CD8-positive, alpha-beta memory T cell (primary cell): ENCODE results near the gene ATCAY. TPM values are rescaled to one million over a fixed set of nuclear protein-coding genes. Genes with fewer than 3 reads are reported as not detected.
"Not testable (repeated sequence)": the region's sequence is repeated elsewhere in the genome, so short reads cannot be mapped to it uniquely, and the experiment has no call there.

Experiments
- CTCF ChIA-PET: fragments of 350-600 bp; sonication (Branson Sonifier 250); formaldehyde crosslinking; loops from one replicate; lab custom pipeline; 2021; ENCODE audit warnings: antibody characterized with exemption; lab: Charles Lee
- POLR2A ChIA-PET: fragments of 350-600 bp; sonication (Branson Sonifier 250); formaldehyde crosslinking; loops from one replicate; lab custom pipeline; 2021; ENCODE audit warnings: antibody characterized with exemption; lab: Charles Lee
- DNase-seq, 5 donors: peaks; one replicate each; pipeline versions ENCODE4 v3.0.0 to v3.0.0-alpha.2; 2020 to 2022; ENCODE audit warnings: mixed read lengths in 1 of 5
- H3K27ac ChIP-seq: one replicate; pipeline ENCODE4 v1.7.0; 2013; ENCODE audit warnings: low read depth, mild to moderate bottlenecking, low read length, moderate library complexity
- H3K27me3 ChIP-seq: 2 replicates; pipeline ENCODE4 v1.7.0; 2013; ENCODE audit warnings: low read length, mild to moderate bottlenecking; ENCODE audit not compliant: insufficient read depth, poor library complexity, severe bottlenecking
- H3K36me3 ChIP-seq: 2 replicates; pipeline ENCODE4 v1.7.0; 2013; ENCODE audit warnings: mild to moderate bottlenecking, low read length, moderate library complexity; ENCODE audit not compliant: insufficient read depth
- H3K4me1 ChIP-seq: 2 replicates; pipeline ENCODE4 v1.7.0; 2013; ENCODE audit warnings: mild to moderate bottlenecking, low read length, moderate library complexity; ENCODE audit not compliant: insufficient read depth
- H3K4me3 ChIP-seq: 2 replicates; pipeline ENCODE4 v1.7.0; 2013; ENCODE audit warnings: mild to moderate bottlenecking, low read length
- H3K9me3 ChIP-seq: 2 replicates; pipeline ENCODE4 v1.7.0; 2013; ENCODE audit warnings: mild to moderate bottlenecking, low read length
- H3K27ac Mint-ChIP-seq, 8 donors: one replicate each; pipeline ENCODE4 v1.8.0; 2020 to 2021; ENCODE audit warnings: mixed read lengths in 8 of 8, mild to moderate bottlenecking in 6 of 8, inconsistent platforms in 3 of 8, moderate library complexity in 3 of 8
- H3K27me3 Mint-ChIP-seq, 2 donors: one replicate each; pipeline ENCODE4 v1.8.0; 2020 to 2021; ENCODE audit warnings: mixed read lengths in 2 of 2, mild to moderate bottlenecking in 1 of 2, moderate library complexity in 1 of 2
- H3K36me3 Mint-ChIP-seq, 3 donors: one replicate each; pipeline ENCODE4 v1.8.0; 2020 to 2021; ENCODE audit warnings: mixed read lengths in 3 of 3, inconsistent platforms in 1 of 3, mild to moderate bottlenecking in 1 of 3
- H3K4me1 Mint-ChIP-seq, 3 donors: one replicate each; pipeline ENCODE4 v1.8.0; 2020 to 2021; ENCODE audit warnings: mixed read lengths in 3 of 3, inconsistent platforms in 1 of 3, mild to moderate bottlenecking in 1 of 3
- H3K4me3 Mint-ChIP-seq, 7 donors: one replicate each; pipeline ENCODE4 v1.8.0; 2020 to 2021; ENCODE audit warnings: mixed read lengths in 7 of 7, mild to moderate bottlenecking in 6 of 7, moderate library complexity in 4 of 7, inconsistent platforms in 2 of 7
- H3K9me3 Mint-ChIP-seq, 5 donors: one replicate each; pipeline ENCODE4 v1.8.0; 2020 to 2022; ENCODE audit warnings: mixed read lengths in 5 of 5, mild to moderate bottlenecking in 3 of 5, moderate library complexity in 2 of 5, inconsistent platforms in 1 of 5
- polyA plus RNA-seq: library from polyadenylated mRNA; unstranded; fragments of 300-500 nt; fragmentation: Illumina TruSeq; gene quantifications from one replicate; pipeline ENCODE4 v1.2.3, GENCODE V29; 2021
- total RNA-seq, 2 experiments: library from RNA; stranded (reverse); gene quantifications; one replicate each; pipeline ENCODE4 v1.2.3, GENCODE V29; 2021

Gene ATCAY
- total and polyA plus RNA-seq, 3 experiments from 2014 or later, result not detected

GRCh38 chr19:3936506-3937442 is 56.3 kb downstream of the ATCAY start:
- POLR2A ChIA-PET, result no interaction called here
- Histone ChIP-seq H3K4me1 (no peaks in the 10 kb centered on the region), H3K27me3 (peaks cover 1% of the 10 kb centered on the region), H3K36me3 (no peaks in the 10 kb centered on the region), H3K9me3 (no peaks in the 10 kb centered on the region), H3K27ac (no peak overlapping the region), H3K4me3 (no peak overlapping the region)
- DNase-seq, result no peak
- Mint-ChIP-seq H3K9me3 (no peaks in the 10 kb centered on the region), H3K27ac (peak overlapping the region in 1 of 8 donors; percentile 65), H3K4me3 (no peak overlapping the region), H3K27me3 (peaks cover under 1 to 19% of the 10 kb centered on the region in 2 donors), H3K36me3 (no peaks in the 10 kb centered on the region), H3K4me1 (no peaks in the 10 kb centered on the region)
- CTCF ChIA-PET, result no interaction called here

- H3K4me1 Mint-ChIP-seq, H3K4me3 Mint-ChIP-seq, H3K4me1 ChIP-seq, H3K27ac Mint-ChIP-seq, CTCF ChIA-PET, H3K9me3 Mint-ChIP-seq, DNase-seq, H3K27me3 ChIP-seq, H3K4me3 ChIP-seq, H3K36me3 Mint-ChIP-seq, H3K9me3 ChIP-seq, H3K36me3 ChIP-seq, H3K27ac ChIP-seq, POLR2A ChIA-PET: not testable (repeated sequence)
- peaks cover 0 to 12% of the 10 kb centered on the region in 2 donors for H3K27me3 Mint-ChIP-seq
Observed at GRCh38 chr19:3938300-3938950, 57.9 kb downstream of the ATCAY start.

- ChIA-PET POLR2A (interaction anchor here (0.5 kb wide), 1 partner anchor 45 kb away, joined by 5 read pairs; no protein-coding TSS in a partner anchor), CTCF (no interaction called here)
- peaks cover 0 to 2% of the 10 kb centered on the region in 2 donors for H3K27me3 Mint-ChIP-seq
- peaks cover 0 to 2% (median 0%) of the 10 kb centered on the region in 5 donors for H3K9me3 Mint-ChIP-seq
- DNase-seq, result no peak
- Histone ChIP-seq H3K36me3 (no peaks in the 10 kb centered on the region), H3K4me3 (no peak overlapping the region), H3K9me3 (no peaks in the 10 kb centered on the region), H3K27me3 (no peaks in the 10 kb centered on the region), H3K27ac (no peak overlapping the region), H3K4me1 (no peaks in the 10 kb centered on the region)
- H3K36me3 Mint-ChIP-seq, result no peaks in the 10 kb centered on the region
- H3K27ac Mint-ChIP-seq, result no peak overlapping the region
- H3K4me3 Mint-ChIP-seq, result no peak overlapping the region
- no peaks in the 10 kb centered on the region for H3K4me1 Mint-ChIP-seq
Observed at GRCh38 chr19:3942790-3943409, 62.4 kb downstream of the ATCAY start.

GRCh38 chr19:3944018-3944721 is 63.7 kb downstream of the ATCAY start:
- H3K27ac ChIP-seq, result no peak overlapping the region
- Mint-ChIP-seq H3K36me3 (no peaks in the 10 kb centered on the region), H3K4me1 (no peaks in the 10 kb centered on the region), H3K4me3 (no peak overlapping the region), H3K27me3 (no peaks in the 10 kb centered on the region), H3K27ac (peak overlapping the region in 1 of 8 donors; percentile 60), H3K9me3 (peaks cover 0 to 2% (median 0%) of the 10 kb centered on the region in 5 donors)
- DNase-seq, result no peak
- POLR2A ChIA-PET, result interaction anchor here (0.7 kb wide), 1 partner anchor 1322 kb away, joined by 9 read pairs; no protein-coding TSS in a partner anchor
- H3K4me1 ChIP-seq, result no peaks in the 10 kb centered on the region
- no peaks in the 10 kb centered on the region for H3K36me3 ChIP-seq
- no peak overlapping the region for H3K4me3 ChIP-seq
- no peaks in the 10 kb centered on the region for H3K9me3 ChIP-seq
- CTCF ChIA-PET, result interaction anchor here (0.7 kb wide), 1 partner anchor 225 kb away, joined by 3 read pairs; no protein-coding TSS in a partner anchor
- H3K27me3 ChIP-seq, result no peaks in the 10 kb centered on the region

GRCh38 chr19:3945838-3946237 is 65.4 kb downstream of the ATCAY start:
- CTCF ChIA-PET, result no interaction called here
- no peaks in the 10 kb centered on the region for H3K36me3 Mint-ChIP-seq
- Histone ChIP-seq H3K27ac (no peak overlapping the region), H3K36me3 (no peaks in the 10 kb centered on the region), H3K4me1 (no peaks in the 10 kb centered on the region), H3K9me3 (no peaks in the 10 kb centered on the region), H3K27me3 (no peaks in the 10 kb centered on the region), H3K4me3 (no peak overlapping the region)
- DNase-seq, result no peak
- H3K4me3 Mint-ChIP-seq, result no peak overlapping the region
- POLR2A ChIA-PET, result no interaction called here
- no peaks in the 10 kb centered on the region for H3K27me3 Mint-ChIP-seq
- no peak overlapping the region for H3K27ac Mint-ChIP-seq
- peaks cover 0 to 2% (median 0%) of the 10 kb centered on the region in 5 donors for H3K9me3 Mint-ChIP-seq
- H3K4me1 Mint-ChIP-seq, result peaks cover 0 to under 1% (median 0%) of the 10 kb centered on the region in 3 donors

GRCh38 chr19:3947316-3947933 is 66.9 kb downstream of the ATCAY start:
- H3K9me3 ChIP-seq, H3K4me3 Mint-ChIP-seq, H3K9me3 Mint-ChIP-seq, POLR2A ChIA-PET, DNase-seq, CTCF ChIA-PET, H3K36me3 ChIP-seq, H3K27ac Mint-ChIP-seq, H3K36me3 Mint-ChIP-seq, H3K27me3 ChIP-seq, H3K4me1 Mint-ChIP-seq, H3K4me1 ChIP-seq, H3K27ac ChIP-seq, H3K4me3 ChIP-seq, H3K27me3 Mint-ChIP-seq: not testable (repeated sequence)

- DNase-seq, result no peak
- H3K4me3 ChIP-seq, result no peak overlapping the region
- ChIA-PET POLR2A (no interaction called here), CTCF (no interaction called here)
- peak overlapping the region in 1 of 7 donors; percentile 13 for H3K4me3 Mint-ChIP-seq
- no peaks in the 10 kb centered on the region for H3K27me3 Mint-ChIP-seq
- no peaks in the 10 kb centered on the region for H3K4me1 ChIP-seq
- no peaks in the 10 kb centered on the region for H3K9me3 Mint-ChIP-seq
- H3K27ac Mint-ChIP-seq, result no peak overlapping the region
- no peak overlapping the region for H3K27ac ChIP-seq
- H3K27me3 ChIP-seq, result no peaks in the 10 kb centered on the region
- peaks cover 3 to 9% (median 6%) of the 10 kb centered on the region in 3 donors for H3K4me1 Mint-ChIP-seq
- H3K36me3 ChIP-seq, result no peaks in the 10 kb centered on the region
- no peaks in the 10 kb centered on the region for H3K9me3 ChIP-seq
- no peaks in the 10 kb centered on the region for H3K36me3 Mint-ChIP-seq
Observed at GRCh38 chr19:3949294-3949693, 68.8 kb downstream of the ATCAY start.
